Brain microvascular endothelial cell (primary cell): ENCODE measurements around the gene TYW1.
"Not testable (repeated sequence)": the region's sequence is repeated elsewhere in the genome, so short reads cannot be mapped to it uniquely, and the experiment has no call there.

ENCODE experiments used
- DNase-seq: peaks from one replicate; pipeline ENCODE4 v3.0.0-alpha.2; 2020
- H3K27ac ChIP-seq: fragments of 250-450 bp; sonication (Bioruptor Pico); 2 replicates; pipeline ENCODE4 v1.5.1; 2020; ENCODE audit warnings: mild to moderate bottlenecking, moderate library complexity
- H3K27me3 ChIP-seq: fragments of 250-450 bp; sonication (Bioruptor Pico); replicated peaks from 2 replicates; pipeline ENCODE4 v1.5.1; 2020; ENCODE audit warnings: mild to moderate bottlenecking
- H3K36me3 ChIP-seq: fragments of 250-450 bp; sonication (Bioruptor Pico); replicated peaks from 2 replicates; pipeline ENCODE4 v1.5.1; 2020; ENCODE audit warnings: mild to moderate bottlenecking
- H3K4me3 ChIP-seq: 2 replicates; pipeline ENCODE4 v1.5.1; 2011; ENCODE audit warnings: low read depth, mild to moderate bottlenecking, control low read depth, low read length, moderate library complexity
- in situ Hi-C: cut with HindIII; loops from 2 replicates; pipeline ENCODE4 v1.10.0; 2017; ENCODE audit warnings: low sequenced_read_pairs, low pct_ligation_motif_present
- TF ChIP-seq, protein P1 (sequence below): IDR thresholded peaks from 2 replicates; pipeline ENCODE4 v1.5.1; 2011; ENCODE audit warnings: low read depth, mild to moderate bottlenecking, moderate library complexity, low read length, control low read depth, inconsistent platforms; ENCODE audit errors: missing control alignments

The TYW1 gene

DNA sequence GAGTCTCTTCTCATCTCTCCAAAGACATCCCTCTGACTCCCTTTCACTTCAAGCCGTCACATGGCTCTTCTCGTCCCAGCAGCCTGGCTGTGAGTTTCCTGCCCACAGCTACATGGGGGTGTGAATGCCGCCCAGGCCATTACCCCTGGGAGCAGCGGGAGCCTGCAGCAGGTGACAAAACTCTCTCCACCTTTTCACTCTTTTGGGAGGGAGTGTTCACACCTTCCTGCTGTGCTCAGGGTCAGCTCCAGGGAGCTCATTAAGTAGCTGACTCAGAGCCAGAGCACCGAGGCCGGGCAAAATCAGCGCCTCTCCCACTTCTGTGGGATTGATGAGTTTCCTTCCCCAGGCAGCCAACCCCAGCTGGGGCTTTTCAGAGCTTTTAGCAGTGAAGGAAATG, 271.3 kb downstream of the TYW1 start:
- TF ChIP-seq, protein P1, sequence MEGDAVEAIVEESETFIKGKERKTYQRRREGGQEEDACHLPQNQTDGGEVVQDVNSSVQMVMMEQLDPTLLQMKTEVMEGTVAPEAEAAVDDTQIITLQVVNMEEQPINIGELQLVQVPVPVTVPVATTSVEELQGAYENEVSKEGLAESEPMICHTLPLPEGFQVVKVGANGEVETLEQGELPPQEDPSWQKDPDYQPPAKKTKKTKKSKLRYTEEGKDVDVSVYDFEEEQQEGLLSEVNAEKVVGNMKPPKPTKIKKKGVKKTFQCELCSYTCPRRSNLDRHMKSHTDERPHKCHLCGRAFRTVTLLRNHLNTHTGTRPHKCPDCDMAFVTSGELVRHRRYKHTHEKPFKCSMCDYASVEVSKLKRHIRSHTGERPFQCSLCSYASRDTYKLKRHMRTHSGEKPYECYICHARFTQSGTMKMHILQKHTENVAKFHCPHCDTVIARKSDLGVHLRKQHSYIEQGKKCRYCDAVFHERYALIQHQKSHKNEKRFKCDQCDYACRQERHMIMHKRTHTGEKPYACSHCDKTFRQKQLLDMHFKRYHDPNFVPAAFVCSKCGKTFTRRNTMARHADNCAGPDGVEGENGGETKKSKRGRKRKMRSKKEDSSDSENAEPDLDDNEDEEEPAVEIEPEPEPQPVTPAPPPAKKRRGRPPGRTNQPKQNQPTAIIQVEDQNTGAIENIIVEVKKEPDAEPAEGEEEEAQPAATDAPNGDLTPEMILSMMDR, result no peak
- no peak for DNase-seq
- in situ Hi-C loops, result no loop called here
- Histone ChIP-seq H3K36me3 (no peaks in the 10 kb centered on the region), H3K4me3 (no peak overlapping the region), H3K27ac (no peak overlapping the region), H3K27me3 (no peaks in the 10 kb centered on the region)

DNA sequence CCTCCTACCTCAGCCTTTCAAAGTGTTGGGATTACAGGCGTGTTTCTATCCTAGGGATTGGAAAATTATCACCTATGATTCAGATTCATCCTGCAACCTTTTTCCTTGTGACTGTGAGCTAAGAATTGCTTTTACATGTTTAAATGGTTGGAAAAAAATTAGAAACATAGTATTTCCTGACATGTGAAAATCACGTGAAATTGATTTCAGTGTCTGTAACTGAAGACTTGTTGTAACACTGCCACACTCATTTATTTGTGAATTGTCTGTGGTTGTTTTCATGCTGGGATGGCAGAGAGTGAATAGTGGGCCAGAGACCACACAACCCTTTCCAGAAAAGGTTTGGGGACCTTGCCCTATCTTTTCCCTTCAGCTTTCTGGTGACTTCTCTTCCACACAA, 273.3 kb downstream of the TYW1 start:
- H3K27me3 ChIP-seq, DNase-seq, H3K36me3 ChIP-seq, H3K27ac ChIP-seq, in situ Hi-C loops, H3K4me3 ChIP-seq: not testable (repeated sequence)
